GM21423 (cell line): ENCODE data around the gene ASIC3.
"Not testable (repeated sequence)": the region's sequence is repeated elsewhere in the genome, so short reads cannot be mapped to it uniquely, and the experiment has no call there.

Source experiments
- ATAC-seq: cut with Tn5 transposase; IDR thresholded peaks from one replicate; pipeline ENCODE4 v1.9.1; 2021; ENCODE audit warnings: mild to moderate bottlenecking, moderate library complexity; ENCODE audit not compliant: unreplicated experiment

ASIC3 gene

DNA sequence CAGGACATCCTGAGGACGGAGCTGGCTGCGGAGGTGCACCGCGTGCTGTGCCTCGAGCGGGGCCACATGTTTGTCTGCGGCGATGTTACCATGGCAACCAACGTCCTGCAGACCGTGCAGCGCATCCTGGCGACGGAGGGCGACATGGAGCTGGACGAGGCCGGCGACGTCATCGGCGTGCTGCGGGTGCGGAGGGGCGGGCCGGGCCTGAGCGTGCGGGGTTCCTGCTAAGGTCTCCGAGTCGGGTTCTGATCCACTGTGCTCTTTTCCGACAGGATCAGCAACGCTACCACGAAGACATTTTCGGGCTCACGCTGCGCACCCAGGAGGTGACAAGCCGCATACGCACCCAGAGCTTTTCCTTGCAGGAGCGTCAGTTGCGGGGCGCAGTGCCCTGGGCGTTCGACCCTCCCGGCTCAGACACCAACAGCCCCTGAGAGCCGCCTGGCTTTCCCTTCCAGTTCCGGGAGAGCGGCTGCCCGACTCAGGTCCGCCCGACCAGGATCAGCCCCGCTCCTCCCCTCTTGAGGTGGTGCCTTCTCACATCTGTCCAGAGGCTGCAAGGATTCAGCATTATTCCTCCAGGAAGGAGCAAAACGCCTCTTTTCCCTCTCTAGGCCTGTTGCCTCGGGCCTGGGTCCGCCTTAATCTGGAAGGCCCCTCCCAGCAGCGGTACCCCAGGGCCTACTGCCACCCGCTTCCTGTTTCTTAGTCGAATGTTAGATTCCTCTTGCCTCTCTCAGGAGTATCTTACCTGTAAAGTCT, 34.4 kb upstream of the ASIC3 start:
- peak; percentile 45 for ATAC-seq

DNA sequence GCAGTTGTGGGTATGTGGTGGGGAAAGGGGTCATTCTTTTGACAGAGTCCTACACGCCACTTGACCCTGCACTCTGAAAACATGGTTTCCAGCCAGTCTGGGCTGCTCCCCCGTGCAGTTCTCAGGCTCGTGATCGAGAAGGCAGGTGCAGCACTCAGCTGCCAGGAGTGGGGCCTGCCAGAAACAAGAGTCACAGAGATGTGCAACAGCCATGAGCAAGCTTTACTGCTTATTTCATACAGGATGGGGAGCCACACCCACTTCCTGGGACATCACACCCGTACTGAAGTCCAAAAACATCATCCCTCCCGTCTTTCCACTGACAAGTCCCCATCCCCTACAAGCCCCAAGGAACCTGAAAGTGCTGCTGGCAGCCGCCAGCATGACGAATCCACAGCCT, 33.4 kb upstream of the ASIC3 start:
- ATAC-seq, result no peak

DNA sequence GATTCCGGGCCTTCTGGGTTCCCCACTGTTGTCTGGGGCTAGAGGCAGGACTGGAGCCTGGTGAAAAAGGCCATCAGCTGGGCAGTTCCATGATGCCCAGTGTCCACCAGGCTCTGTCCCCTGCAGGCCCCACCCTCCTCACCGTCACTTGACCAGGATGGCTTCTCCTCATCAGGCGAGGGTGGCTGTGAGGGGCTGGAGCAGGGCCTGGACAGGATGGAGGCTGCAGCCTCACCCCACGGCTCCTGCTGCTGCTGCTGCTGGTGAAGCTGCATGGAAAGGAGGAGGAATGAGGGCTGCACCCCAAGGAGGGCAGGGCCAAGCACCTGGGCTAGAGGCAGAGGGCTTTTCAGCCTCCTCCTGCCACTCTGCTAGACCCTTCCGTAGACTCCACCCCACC, 32.4 kb upstream of the ASIC3 start:
- no peak for ATAC-seq

DNA sequence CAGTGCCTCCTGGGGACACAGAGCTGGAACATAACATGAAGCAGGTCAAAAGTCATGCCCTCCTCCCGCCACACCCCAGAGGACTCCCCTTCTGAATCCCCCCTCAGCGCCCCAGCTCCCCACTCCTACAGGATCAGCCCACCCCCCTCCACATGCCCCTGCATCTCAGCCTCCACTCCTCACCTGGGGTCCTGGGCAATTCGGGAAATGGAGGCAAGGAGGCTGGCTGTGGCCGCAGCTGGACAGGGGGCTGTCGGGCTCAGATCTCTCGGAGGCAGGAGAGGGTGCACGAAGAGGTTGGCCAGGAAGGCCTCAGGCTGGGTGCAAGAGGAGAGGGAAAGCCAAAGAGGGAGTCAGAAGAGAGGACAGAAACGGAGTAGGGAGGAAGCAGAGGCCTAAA, 31.8 kb upstream of the ASIC3 start:
- no peak for ATAC-seq

DNA sequence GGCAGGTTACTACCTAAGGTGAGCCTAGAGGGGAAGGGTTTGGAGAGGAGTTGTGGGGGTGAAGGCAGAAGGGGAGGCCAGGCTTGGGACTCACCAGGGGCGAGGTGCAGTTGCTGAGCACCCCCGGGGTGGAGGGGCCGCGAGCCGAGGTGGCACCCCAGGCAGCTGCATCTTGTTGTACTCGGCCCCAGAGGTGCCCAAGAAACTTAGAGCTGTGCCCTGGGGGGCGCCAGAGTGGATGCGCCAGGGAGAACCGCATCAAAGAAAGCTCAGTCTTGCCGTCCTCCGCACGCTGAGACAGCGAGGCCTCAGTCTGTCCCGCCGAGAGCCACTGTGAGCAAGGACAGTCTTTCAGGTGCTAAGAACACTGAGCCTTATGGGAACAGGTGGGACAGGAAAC, 31.4 kb upstream of the ASIC3 start:
- ATAC-seq, result no peak

DNA sequence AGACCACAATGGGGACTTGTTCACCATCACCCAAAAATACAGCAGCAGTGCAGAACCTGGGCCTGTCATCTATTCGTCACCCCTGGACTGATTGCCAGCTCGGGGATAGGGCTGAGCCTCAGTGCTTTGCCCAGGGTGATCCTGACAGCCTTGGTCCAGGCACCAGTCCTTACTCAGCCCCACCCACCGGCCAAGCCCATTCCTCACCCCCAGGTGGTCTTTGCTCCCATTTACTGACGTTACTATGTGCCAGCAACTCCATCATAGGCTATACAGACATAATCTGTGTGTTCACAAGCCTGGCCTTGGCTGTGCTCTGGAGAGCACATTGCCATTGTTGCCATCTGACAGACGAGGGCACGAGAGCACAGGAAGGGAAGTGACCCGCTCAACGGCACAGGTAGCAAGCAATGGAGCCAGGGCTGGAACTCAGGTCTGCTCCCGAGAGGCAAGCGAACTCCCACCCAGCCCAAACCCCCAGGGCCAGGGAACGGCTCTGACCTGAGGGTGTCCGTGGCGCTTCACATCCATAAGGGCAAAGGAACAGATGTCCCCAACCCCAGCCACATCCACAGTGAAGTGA, 30.9 kb upstream of the ASIC3 start:
- no peak for ATAC-seq

DNA sequence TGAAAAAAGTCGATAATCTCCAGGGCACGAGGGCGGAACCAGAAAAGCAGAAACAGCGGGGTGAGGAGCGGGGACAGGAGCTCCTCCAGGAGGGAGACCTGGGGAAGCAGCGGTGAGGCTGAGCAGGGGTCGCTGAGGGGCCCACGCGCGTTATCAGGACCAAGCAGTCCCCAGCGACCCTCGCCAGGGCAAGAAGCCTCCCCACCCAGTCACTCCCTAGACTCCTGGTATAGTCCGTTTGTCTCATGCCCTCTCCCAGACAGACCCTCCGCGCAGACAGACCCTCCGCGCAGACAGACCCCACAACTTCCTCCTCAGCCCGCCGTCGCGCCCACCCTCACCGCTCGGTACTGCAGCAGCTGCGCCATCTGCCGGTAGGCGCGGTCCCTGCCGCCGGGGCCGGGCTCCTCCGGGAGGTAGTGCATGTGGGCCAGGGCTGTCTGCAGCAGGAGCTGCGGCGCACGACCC, 30.3 kb upstream of the ASIC3 start:
- ATAC-seq, result no peak

DNA sequence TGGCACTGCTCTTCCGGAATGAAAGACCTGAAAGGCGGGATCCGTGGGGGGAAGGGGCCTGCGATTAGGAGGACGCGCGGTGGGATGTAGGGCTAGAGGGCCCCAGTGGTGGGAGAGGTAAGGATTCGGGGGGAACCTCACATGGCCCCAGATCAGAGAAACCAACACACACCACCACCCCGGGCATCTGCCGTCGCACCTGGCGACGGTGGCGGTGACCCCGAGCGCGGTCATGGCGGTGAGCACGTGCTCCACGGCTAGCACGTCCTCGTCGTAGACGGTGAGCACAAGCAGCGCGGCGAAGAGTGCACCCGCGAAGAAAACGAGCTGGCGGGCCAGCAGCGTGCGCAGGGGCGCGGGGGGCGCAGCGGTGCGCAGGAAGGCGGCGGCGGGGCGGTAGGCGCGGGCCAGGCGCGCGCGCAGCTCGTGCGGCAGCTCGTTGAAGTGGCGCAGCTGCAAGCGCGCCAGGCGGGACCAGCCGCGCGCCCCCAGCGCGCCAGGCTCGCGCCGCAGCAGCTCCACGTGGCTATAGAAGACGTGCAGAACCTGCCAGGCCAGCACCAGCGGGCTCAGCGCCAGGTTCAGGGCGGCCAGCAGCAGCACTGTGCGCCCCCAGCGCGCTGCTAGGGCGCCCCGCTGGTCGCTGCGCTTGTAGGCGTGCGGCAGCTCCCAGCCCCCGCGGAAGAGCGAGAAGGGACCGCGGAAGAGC, 29.8 kb upstream of the ASIC3 start:
- ATAC-seq, result no peak

DNA sequence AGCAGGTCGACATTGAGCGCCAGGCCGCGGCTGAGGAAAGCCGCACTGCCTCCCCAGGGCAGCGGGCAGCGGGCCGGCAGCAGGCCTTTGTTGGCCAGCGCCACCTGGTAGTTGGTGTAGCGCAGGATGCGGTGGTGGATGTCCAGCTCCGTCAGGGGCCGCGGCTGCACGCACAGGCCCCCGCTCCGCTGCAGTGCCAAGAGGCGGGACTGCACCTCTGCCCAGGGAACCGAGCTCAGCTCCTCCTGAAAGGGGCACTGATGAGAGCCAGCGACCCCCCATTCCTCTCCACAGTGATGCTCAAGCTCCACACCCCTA, 29.2 kb upstream of the ASIC3 start:
- no peak for ATAC-seq

DNA sequence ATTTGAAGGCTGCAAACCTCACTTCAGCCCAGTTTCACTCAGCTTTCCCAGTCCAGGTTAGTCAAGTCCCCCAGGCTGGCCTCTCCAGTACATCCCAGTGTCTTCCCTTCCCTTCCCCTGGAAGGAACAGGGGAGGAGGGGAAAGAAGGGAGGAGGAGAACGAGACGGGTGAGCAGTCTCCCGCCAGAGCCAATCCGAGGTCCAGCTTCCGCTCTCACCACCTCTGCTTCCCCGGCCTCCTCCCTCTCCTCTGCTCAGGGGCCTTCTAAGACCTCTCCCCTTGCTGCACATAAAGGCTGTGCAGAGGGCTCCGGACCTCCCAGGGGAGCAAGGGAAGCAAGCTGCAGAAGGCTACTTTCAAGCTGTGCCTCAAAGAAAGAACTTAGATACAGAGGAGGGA, 28.1 kb upstream of the ASIC3 start:
- ATAC-seq, result no peak

DNA sequence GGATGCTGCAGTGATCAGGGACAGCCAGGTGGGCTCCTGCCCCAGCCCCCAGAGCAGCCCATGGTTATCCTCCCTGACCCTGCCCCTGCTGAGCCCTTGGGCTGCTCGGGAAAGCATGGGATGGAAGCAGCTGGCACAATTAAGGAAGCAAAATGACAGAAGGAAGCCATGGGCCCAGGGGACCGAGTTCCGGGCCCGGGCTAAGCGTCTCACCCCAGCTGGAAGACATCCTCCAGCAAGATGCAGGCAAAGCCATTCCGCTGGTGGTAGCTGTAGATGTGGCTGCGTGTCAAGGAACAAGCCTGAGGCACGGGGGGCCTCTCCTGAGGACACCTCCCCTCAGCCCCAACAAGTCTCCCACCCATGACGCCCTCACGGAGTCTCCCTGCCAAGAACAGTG, 25.1 kb upstream of the ASIC3 start:
- ATAC-seq, result no peak

DNA sequence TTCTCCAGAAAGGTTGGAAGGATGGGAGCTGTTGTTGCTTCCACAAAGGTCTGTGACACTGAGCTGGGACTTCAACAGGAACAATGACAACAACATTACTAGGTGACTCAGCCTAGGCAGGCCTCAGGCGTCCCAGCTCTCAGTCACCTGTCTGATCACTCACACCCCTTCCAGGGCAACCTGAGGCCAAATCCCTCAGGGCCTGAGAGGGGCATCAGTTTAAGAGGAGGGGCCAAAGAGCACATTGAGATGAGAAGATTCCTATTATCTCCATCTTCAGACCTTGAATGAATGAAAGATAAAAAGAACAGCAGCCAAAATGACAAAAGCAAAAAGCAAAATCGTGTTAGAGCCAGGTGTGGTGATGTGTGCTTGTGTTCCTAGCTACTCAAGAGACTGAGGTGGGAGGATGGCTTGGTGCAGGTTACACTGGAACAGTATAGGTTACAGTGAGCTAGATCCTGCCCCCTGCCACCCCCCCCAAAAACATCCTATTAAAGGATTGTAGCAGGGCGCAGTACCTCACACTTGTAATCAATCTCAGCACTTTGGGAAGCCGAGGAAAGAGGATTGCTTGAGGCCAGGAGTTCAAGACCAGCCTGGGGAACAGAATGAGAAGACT, 23.8 kb upstream of the ASIC3 start, which contains the start of gene ATG9B:
Gene ATG9B (minus strand): TSS at position 60 of the 622 bp plus-strand sequence. CDS start 71 bp downstream, outside the sequence.
- ATAC-seq, result no peak

DNA sequence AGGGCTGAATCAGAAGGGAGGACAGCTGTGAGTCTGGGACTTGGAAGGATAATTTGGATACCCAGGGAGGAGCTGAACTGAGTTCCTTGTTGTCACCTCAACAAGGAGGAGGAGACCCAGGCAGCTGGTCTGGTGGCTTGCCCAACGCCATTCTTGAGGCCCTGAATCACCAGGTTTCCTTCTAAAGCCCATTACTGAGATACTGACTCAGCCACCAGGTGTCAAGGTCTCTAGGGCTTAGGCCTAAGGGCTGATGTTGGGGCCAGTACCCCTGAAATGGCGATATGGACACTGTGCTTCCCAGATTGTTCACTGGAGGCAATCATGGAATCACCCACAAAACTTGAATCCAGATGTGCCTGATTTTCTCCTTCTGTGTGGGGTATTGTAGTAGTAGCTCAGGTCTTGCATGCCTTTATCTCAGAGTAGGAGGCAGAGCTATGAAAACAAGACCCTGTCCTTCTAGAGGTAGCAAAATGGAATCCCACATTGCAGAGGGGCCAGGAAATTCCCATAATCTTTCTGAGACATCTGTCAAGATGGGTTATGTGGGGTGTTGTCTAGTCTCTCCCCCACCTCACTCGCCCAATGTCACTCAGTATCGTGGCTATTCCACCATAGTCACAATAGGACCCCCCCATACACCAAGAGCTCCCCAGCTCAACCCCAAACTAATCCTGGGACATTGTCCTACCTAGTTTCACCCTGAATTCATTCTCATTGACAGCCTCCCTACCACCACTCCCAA, 22.2 kb upstream of the ASIC3 start:
- ATAC-seq, result no peak

DNA sequence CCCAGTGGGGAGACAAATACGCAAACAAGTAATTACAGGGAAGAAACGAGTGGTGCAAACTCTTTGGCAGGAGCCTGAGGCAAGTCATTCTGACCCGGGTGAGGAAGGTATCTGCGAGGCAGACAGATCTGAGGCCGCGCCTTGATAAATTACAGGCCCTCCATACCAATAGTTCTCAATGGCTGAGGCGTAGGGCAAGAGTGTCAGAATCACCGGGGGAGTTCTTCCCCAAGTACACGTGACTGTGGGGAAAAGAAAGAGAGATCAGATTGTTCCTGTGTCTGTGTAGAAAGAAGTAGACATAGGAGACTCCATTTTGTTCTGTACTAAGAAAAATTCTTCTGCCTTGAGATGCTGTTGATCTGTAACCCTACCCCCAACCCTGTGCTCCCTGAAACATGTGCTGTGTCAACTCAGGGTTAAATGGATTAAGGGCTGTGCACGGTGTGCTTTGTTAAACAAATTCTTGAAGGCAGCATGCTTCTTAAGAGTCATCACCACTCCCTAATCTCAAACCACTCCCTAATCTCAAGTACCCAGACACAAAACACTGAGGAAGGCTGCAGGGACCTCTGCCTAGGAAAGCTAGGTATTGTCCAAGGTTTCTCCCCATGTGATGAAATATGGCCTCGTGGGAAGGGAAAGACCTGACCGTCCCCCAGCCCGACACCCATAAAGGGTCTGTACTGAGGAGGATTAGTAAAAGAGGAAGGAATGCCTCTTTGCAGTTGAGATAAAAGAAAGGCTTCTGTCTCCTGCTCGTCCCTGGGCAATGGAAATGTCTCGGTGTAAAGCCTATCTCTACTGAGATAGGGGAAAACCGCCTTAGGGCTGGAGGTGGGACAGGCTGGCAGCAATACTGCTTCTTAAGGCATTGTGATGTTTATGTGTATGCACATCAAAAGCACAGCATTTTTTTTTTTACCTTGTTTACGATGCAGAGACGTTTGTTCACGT, 21.3 kb upstream of the ASIC3 start:
- not testable (repeated sequence) for ATAC-seq

DNA sequence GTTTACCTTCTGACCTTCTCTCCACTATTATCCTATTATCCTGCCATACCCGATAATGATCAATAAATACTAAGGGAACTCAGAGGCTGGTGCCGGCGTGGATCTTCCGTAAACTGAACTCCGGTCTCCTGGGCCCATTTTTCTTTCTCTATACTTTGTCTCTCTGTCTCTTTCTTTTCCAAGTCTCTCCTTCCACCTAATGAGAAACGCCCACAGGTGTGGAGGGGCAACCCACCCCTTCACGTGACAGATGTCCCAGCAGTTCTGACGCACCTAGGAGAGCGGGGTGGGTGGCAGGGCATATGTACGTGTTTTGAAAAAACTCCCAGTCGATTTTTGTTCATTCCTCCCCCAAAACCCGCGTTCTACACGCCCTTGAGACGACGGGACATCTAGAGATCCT, 20.6 kb upstream of the ASIC3 start:
- not testable (repeated sequence) for ATAC-seq

DNA sequence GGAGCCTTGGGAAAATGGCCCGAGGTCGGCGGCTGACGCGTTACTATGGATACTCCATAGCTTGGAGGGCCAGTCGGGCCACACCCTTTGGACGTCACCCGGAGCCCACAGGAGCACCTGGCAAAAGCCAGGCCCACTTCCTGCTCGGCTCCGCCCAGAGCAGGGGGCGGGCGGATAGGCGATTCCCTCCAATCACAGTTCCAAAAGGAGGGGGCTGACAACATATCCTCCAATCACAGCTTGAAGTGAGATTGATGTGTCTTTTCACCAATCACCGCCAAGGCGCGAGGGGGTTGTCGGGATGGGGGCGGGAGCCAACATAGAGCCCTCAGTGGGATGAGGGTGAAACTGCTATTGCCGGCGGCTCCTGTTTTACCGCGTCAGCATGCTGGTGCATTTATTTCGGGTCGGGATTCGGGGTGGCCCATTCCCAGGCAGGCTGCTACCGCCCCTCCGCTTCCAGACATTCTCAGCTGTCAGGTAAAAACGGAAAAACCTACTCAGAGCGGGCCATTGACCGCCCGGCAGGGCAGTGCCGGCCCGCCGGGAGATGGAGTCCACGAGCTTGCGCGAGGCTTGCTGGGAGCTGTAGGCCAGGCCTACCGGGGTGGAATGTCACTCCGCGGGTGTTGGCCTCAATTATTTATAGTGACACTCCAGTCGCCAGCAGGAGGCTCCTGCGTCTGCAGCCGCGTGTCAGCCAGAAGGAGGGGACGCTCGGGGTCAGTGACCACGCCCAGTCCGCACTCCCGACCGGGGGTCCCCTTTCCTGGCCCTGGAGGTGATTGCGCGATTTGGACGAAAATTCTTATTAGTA, 20.0 kb upstream of the ASIC3 start, which contains the start of gene ABCB8:
Gene ABCB8 (plus strand): TSS at position 320 of the 817 bp plus-strand sequence. CDS start 66 bp downstream, at position 386.
- peak; percentile 94 for ATAC-seq

DNA sequence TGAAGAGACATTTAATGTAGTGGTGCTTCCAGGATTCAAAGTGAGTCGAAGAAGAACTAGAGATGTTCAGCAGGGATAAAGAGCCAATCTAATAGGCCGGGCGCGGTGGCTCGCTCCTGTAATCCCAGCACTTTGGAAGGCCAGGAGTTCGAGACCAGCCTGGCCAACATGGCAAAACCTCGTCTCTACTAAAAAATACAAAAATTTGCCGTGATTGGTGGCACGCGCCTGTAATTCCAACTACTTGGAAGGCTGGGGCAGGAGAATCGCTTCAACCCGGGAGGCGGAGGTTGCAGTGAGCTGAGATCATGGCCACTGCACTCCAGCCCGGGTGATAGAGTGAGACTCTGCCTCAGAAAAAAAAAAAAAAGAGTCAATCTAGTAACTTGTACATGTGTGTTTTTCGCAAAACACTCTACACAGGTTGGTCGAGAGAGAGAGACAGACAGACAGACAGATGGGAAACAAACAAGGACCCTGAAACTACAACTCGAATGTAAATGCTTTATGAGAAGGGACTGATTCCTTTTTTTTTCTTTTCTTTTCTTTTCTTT, 19.3 kb upstream of the ASIC3 start:
- ATAC-seq, result no peak

DNA sequence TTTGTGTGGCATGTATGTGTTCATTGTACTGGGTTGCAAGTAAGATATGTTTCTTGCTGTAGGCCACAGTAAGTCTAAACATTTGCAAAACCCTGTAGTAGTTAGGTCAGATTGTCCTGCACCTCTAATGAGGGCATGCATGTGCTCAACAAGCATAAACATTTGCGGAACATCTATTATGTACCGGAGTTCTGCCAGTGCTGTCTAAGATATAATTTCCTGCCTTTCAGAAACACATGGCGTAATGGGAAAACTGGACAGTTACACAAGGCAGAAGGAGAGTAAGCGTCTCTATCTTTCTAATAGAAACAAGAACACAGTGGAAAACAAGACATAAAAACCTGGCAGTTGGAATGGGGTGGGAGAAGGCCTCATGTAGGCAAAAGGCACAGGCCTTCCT, 17.3 kb upstream of the ASIC3 start:
- ATAC-seq, result no peak
